Smooth muscle cell (in vitro differentiated cells): Measurements from ENCODE around the gene RAB5IF. TPM values are rescaled to one million over a fixed set of nuclear protein-coding genes. Genes with fewer than 3 reads are reported as not detected.

Experiments
- DNase-seq: peaks from one replicate; lab custom pipeline; 2025; ENCODE audit not compliant: unreplicated experiment; lab: John Stamatoyannopoulos, UW
- H2AFZ ChIP-seq: fragments of 200-600 bp; sonication (generic); 2 replicates; pipeline ENCODE4 v1.6.0; 2016; ENCODE audit warnings: antibody characterized with exemption, low read depth, mild to moderate bottlenecking
- H3F3A ChIP-seq: fragments of 200-600 bp; sonication (generic); 2 replicates; pipeline ENCODE4 v1.6.0; 2017; ENCODE audit warnings: antibody characterized with exemption, low read depth
- H3K27ac ChIP-seq: fragments of 200-600 bp; sonication (generic); 2 replicates; pipeline ENCODE4 v1.5.1; 2016; ENCODE audit warnings: low read depth, mild to moderate bottlenecking
- H3K27me3 ChIP-seq: fragments of 200-600 bp; sonication (generic); 2 replicates; pipeline ENCODE4 v1.6.1; 2016; ENCODE audit warnings: low read depth, mild to moderate bottlenecking
- H3K36me3 ChIP-seq: fragments of 200-600 bp; sonication (generic); 2 replicates; pipeline ENCODE4 v1.5.1; 2016; ENCODE audit warnings: low read depth
- H3K4me1 ChIP-seq: fragments of 200-600 bp; sonication (generic); 2 replicates; pipeline ENCODE4 v1.5.1; 2016; ENCODE audit warnings: low read depth
- H3K4me2 ChIP-seq: fragments of 200-600 bp; sonication (generic); 2 replicates; pipeline ENCODE4 v1.6.0; 2016; ENCODE audit warnings: mild to moderate bottlenecking
- H3K4me3 ChIP-seq: fragments of 200-600 bp; sonication (generic); 2 replicates; pipeline ENCODE4 v1.5.1; 2016; ENCODE audit warnings: mild to moderate bottlenecking
- H3K79me2 ChIP-seq: fragments of 200-600 bp; sonication (generic); 2 replicates; pipeline ENCODE4 v1.6.0; 2016; ENCODE audit warnings: low read depth, mild to moderate bottlenecking
- H3K9ac ChIP-seq: fragments of 200-600 bp; sonication (generic); 2 replicates; pipeline ENCODE4 v1.6.0; 2016; ENCODE audit warnings: low read depth
- H3K9me3 ChIP-seq: fragments of 200-600 bp; sonication (generic); replicated peaks from 2 replicates; pipeline ENCODE4 v1.5.1; 2016; ENCODE audit warnings: low read depth
- H4K20me1 ChIP-seq: fragments of 200-600 bp; sonication (generic); 2 replicates; pipeline ENCODE4 v1.6.0; 2016; ENCODE audit warnings: low read depth
- CTCF ChIP-seq: fragments of 200-600 bp; sonication (generic); IDR thresholded peaks from 2 replicates; pipeline ENCODE4 v1.5.1; 2017; ENCODE audit warnings: borderline replicate concordance, mild to moderate bottlenecking, antibody characterized with exemption; ENCODE audit not compliant: insufficient read depth, poor library complexity, severe bottlenecking
- WGBS: methylation state at CpG from one replicate; pipeline ENCODE4 v1.1.7; 2016; ENCODE audit warnings: low lambda C conversion rate; 5-methylcytosine and 5-hydroxymethylcytosine counted together
- polyA plus RNA-seq: library from polyadenylated mRNA; unstranded; fragments of >200 nt; fragmentation: Nextera tagmentation; extraction: Ambion mirVana; gene quantifications from 2 replicates; pipeline ENCODE4 v1.2.1, GENCODE V29; 2016
- total RNA-seq: library from RNA; depleted of rRNA; stranded (reverse); fragments of >200 nt; gene quantifications from 2 replicates; pipeline ENCODE4 v1.2.3, GENCODE V29; 2014

Gene RAB5IF
- total and polyA plus RNA-seq, 2 experiments from 2014 or later: 66.8 to 108 TPM

DNA sequence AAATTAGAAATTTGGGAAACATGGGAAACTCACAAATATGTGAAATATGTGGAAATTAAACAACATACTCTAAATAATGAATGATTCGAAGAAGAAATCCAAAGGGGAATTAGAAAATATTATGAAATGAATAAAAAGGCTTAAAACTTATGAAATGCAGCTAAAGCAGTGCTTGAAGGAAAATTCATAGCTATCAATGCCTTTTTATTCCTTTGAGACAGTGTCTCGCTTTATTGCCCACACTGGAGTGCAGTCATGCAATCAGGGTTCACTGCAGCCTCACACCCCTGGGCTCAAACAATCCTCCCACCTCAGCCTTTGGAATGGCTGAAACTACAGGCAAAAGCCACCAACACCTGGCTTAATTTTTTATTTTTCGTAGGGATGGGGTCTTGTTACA is 40.1 kb upstream of the RAB5IF start:
- Histone ChIP-seq H3K4me1 (peaks cover 5% of the 10 kb centered on the region), H3K4me3 (no peak overlapping the region), H3K4me2 (no peak overlapping the region), H4K20me1 (no peaks in the 10 kb centered on the region), H3K36me3 (no peaks in the 10 kb centered on the region), H3K27ac (no peak overlapping the region), H2AFZ (no peak overlapping the region), H3K27me3 (no peaks in the 10 kb centered on the region), H3K9ac (no peak overlapping the region), H3F3A (peaks cover 2% of the 10 kb centered on the region), H3K79me2 (no peaks in the 10 kb centered on the region), H3K9me3 (no peaks in the 10 kb centered on the region)
- WGBS: 96% methylated on average over 3 of the region's 3 CpGs
- no peak for DNase-seq
- no peak for TF ChIP-seq CTCF

- Histone ChIP-seq H4K20me1 (peaks cover under 1% of the 10 kb centered on the region), H3K27me3 (no peaks in the 10 kb centered on the region), H2AFZ (no peak overlapping the region), H3K36me3 (no peaks in the 10 kb centered on the region), H3K4me1 (peaks cover 21% of the 10 kb centered on the region), H3K9ac (no peak overlapping the region), H3K4me3 (no peak overlapping the region), H3K4me2 (peak overlapping the region; percentile 53), H3K27ac (peak overlapping the region; percentile 52), H3K79me2 (peaks cover 8% of the 10 kb centered on the region), H3F3A (peaks cover 15% of the 10 kb centered on the region), H3K9me3 (no peaks in the 10 kb centered on the region)
- DNase-seq: no peak
- WGBS: 44% methylated on average over 7 of the region's 7 CpGs
- TF ChIP-seq CTCF: no peak
Measured at GRCh38 chr20:36569847-36570429, 35.6 kb upstream of the RAB5IF start.

GRCh38 chr20:36571564-36572504 is 33.7 kb upstream of the RAB5IF start:
- peaks cover 20% of the 10 kb centered on the region for H3F3A ChIP-seq
- H3K4me1 ChIP-seq: peaks cover 27% of the 10 kb centered on the region
- no peak for DNase-seq
- no peaks in the 10 kb centered on the region for H3K27me3 ChIP-seq
- H3K36me3 ChIP-seq: no peaks in the 10 kb centered on the region
- H4K20me1 ChIP-seq: peaks cover 19% of the 10 kb centered on the region
- peak overlapping the region; percentile 85 for H3K9ac ChIP-seq
- H3K27ac ChIP-seq: peak overlapping the region; percentile 92
- peaks cover 25% of the 10 kb centered on the region for H3K79me2 ChIP-seq
- peak overlapping the region; percentile 91 for H3K4me3 ChIP-seq
- TF ChIP-seq CTCF: no peak
- H3K9me3 ChIP-seq: no peaks in the 10 kb centered on the region
- H2AFZ ChIP-seq: no peak overlapping the region
- WGBS: 23% methylated on average over 17 of the region's 17 CpGs
- H3K4me2 ChIP-seq: peak overlapping the region; percentile 98
